ENCODE measurements around the gene PHYH. TPM values are rescaled to one million over a fixed set of nuclear protein-coding genes. Genes with fewer than 3 reads are reported as not detected.

Gene PHYH
- total RNA-seq, 1 experiment from 2014 or later, result 13.2 TPM

DNA sequence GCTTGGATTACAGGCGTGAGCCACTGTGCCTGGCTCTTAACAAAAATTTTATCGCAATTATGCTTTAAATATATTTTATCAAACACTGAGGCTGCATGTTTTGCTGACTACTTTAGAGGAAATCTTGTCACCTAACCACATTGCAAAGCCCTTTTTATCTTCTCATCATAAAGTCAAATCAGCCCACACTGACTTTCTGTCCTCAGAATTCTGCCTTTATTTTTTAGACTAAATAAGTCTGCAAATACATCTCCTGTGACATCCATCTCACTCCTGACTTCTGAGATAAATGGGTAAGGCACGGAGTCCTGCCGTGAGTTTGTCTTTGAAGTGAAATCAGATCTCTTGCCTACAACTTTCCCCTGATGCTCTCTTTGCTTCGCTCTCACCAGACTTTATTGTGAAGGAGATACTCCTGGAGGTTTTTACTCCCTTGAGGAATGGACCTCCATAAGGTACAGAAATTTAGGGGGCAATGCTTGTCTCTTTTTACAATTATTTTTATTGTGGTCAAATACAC lies 42.2 kb downstream of the PHYH start:
- ChIA-PET CTCF (no interaction called here), POLR2A (ENCODE audit: unreplicated experiment) (no interaction called here)
- Histone ChIP-seq H3K27me3 (ENCODE audit: low read length) (peaks cover 5% of the 10 kb centered on the region), H3K4me2 (ENCODE audit: low read length) (no peak overlapping the region), H3K9me3 (ENCODE audit: low read length) (no peaks in the 10 kb centered on the region), H3K9me2 (replicated peaks; ENCODE audit: low read length) (no peaks in the 10 kb centered on the region), H3K27ac (ENCODE audit: low read length) (no peak overlapping the region), H3K79me2 (ENCODE audit: low read length) (no peaks in the 10 kb centered on the region), H3F3A (ENCODE audit: low read length, unreplicated experiment) (no peaks in the 10 kb centered on the region), H3K4me1 (ENCODE audit: insufficient read depth, low read length) (no peaks in the 10 kb centered on the region), H3K4me3 (ENCODE audit: low read length) (no peak overlapping the region), H3K36me3 (ENCODE audit: low read depth, low read length) (no peaks in the 10 kb centered on the region), H3K9ac (ENCODE audit: low read length) (no peak overlapping the region), H2AFZ (ENCODE audit: low read length) (no peak overlapping the region), H4K20me1 (ENCODE audit: low read length) (no peaks in the 10 kb centered on the region)
- ATAC-seq (no peak), DNase-seq (no peak)
- intact Hi-C loops (cut with micrococcal nuclease), result no loop called here
- no peak for TF ChIP-seq EZH2 (IDR thresholded peaks at IDR 0.05; ENCODE audit: low read length, unreplicated experiment)
- BruUV-seq (replicated peaks), result no TSS peak

DNA sequence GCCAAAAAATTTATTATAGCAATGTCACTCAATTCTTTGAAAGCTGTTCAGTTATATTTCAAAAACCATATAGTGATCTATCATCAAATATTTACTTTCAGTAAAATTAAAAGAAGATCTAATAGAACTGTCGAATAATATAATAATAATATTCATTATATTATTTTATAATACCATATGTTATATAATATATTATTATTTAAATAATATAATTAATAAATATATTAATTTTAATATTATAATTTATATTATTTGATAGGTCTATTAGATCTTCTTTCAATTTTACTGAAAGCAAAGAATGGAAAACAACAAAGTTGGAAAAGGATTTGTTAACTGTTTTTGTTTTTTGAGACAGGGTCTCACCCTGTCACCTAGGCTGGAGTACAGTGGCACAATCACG lies 43.2 kb downstream of the PHYH start:
- H3K9me3 ChIP-seq (ENCODE audit: low read length), result no peaks in the 10 kb centered on the region
- BruUV-seq (replicated peaks), result no TSS peak
- no peaks in the 10 kb centered on the region for H4K20me1 ChIP-seq (ENCODE audit: low read length)
- POLR2A ChIA-PET (ENCODE audit: unreplicated experiment), result no interaction called here
- no peaks in the 10 kb centered on the region for H3K9me2 ChIP-seq (replicated peaks; ENCODE audit: low read length)
- intact Hi-C loops (cut with micrococcal nuclease), result no loop called here
- no peak overlapping the region for H3K27ac ChIP-seq (ENCODE audit: low read length)
- H3K4me1 ChIP-seq (ENCODE audit: insufficient read depth, low read length), result no peaks in the 10 kb centered on the region
- no peaks in the 10 kb centered on the region for H3F3A ChIP-seq (ENCODE audit: low read length, unreplicated experiment)
- no peak overlapping the region for H3K4me3 ChIP-seq (ENCODE audit: low read length)
- CTCF ChIA-PET, result no interaction called here
- H2AFZ ChIP-seq (ENCODE audit: low read length), result no peak overlapping the region
- no peaks in the 10 kb centered on the region for H3K36me3 ChIP-seq (ENCODE audit: low read depth, low read length)
- H3K79me2 ChIP-seq (ENCODE audit: low read length), result no peaks in the 10 kb centered on the region
- no peak for TF ChIP-seq CTCF (conservative IDR thresholded peaks at IDR 0.05; ENCODE audit: low read depth, low read length)
- TF ChIP-seq EZH2 (IDR thresholded peaks at IDR 0.05; ENCODE audit: low read length, unreplicated experiment), result no peak
- no peak for TF ChIP-seq EZH2phosphoT487 (IDR thresholded peaks at IDR 0.05; ENCODE audit: borderline replicate concordance, low read length)
- no peak overlapping the region for H3K4me2 ChIP-seq (ENCODE audit: low read length)
- H3K9ac ChIP-seq (ENCODE audit: low read length), result no peak overlapping the region
- DNase-seq (no peak), ATAC-seq (no peak)
- H3K27me3 ChIP-seq (ENCODE audit: low read length), result peaks cover 5% of the 10 kb centered on the region

GRCh38 chr10:13253726-13254125 lies 46.1 kb downstream of the PHYH start:
- TF ChIP-seq CTCF (conservative IDR thresholded peaks at IDR 0.05; ENCODE audit: low read depth, low read length) (no peak), EZH2phosphoT487 (IDR thresholded peaks at IDR 0.05; ENCODE audit: borderline replicate concordance, low read length) (no peak), EZH2 (IDR thresholded peaks at IDR 0.05; ENCODE audit: low read length, unreplicated experiment) (no peak)
- Histone ChIP-seq H3K4me1 (ENCODE audit: insufficient read depth, low read length) (no peaks in the 10 kb centered on the region), H3K4me2 (ENCODE audit: low read length) (no peak overlapping the region), H3K79me2 (ENCODE audit: low read length) (no peaks in the 10 kb centered on the region), H3F3A (ENCODE audit: low read length, unreplicated experiment) (no peaks in the 10 kb centered on the region), H4K20me1 (ENCODE audit: low read length) (no peaks in the 10 kb centered on the region), H2AFZ (ENCODE audit: low read length) (no peak overlapping the region), H3K4me3 (ENCODE audit: low read length) (no peak overlapping the region), H3K9ac (ENCODE audit: low read length) (no peak overlapping the region), H3K36me3 (ENCODE audit: low read depth, low read length) (no peaks in the 10 kb centered on the region), H3K27me3 (ENCODE audit: low read length) (peaks cover 5% of the 10 kb centered on the region), H3K9me2 (replicated peaks; ENCODE audit: low read length) (no peaks in the 10 kb centered on the region), H3K9me3 (ENCODE audit: low read length) (no peaks in the 10 kb centered on the region), H3K27ac (ENCODE audit: low read length) (no peak overlapping the region)
- ATAC-seq, result no peak
- no TSS peak for BruUV-seq (replicated peaks)
- no peak for DNase-seq
- ChIA-PET CTCF (no interaction called here), POLR2A (ENCODE audit: unreplicated experiment) (no interaction called here)
- intact Hi-C loops (cut with micrococcal nuclease), result no loop called here
